SW480 (cell line): ENCODE measurements around the gene LMTK3.

ENCODE experiments used
- DNase-seq: peaks from one replicate; pipeline ENCODE4 v3.0.0-alpha.2; 2016; ENCODE audit warnings: low spot score

Gene LMTK3

DNA sequence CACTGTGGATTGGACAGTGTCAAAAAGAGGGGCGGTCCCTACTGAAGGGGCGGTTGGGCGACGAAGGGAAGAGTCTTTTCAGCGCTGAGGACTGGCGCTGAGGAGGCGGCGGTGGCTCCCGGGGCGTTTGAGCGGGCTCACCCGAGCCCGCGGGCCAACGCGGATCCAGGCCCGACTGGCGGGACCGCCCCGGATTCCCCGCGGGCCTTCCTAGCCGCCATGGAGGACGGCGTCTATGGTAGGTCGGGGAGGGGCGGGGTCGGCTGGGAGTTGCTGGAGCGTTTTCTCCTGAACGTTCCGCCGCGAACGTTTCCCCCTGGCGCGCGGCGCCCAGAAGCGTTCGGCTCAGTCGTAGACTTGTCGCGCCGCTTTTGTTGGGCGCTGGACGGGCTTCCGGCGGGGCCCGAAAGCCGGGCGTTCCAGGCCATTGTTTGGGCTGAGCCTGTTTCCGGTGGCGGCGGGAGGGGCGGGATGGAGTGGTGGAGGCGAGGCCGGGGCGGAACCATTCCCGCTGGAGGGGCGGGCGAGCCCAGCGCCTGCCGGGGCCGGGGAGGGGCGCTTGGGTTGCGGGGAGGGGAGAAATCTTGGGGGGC, 42.2 kb downstream of the LMTK3 start, which contains the start of gene CYTH2:
Gene CYTH2, plus strand, starts transcription at position 81 of the 593 bp plus-strand sequence. Its CDS starts 139 bp downstream, at position 220.
- peak; percentile 72 for DNase-seq

DNA sequence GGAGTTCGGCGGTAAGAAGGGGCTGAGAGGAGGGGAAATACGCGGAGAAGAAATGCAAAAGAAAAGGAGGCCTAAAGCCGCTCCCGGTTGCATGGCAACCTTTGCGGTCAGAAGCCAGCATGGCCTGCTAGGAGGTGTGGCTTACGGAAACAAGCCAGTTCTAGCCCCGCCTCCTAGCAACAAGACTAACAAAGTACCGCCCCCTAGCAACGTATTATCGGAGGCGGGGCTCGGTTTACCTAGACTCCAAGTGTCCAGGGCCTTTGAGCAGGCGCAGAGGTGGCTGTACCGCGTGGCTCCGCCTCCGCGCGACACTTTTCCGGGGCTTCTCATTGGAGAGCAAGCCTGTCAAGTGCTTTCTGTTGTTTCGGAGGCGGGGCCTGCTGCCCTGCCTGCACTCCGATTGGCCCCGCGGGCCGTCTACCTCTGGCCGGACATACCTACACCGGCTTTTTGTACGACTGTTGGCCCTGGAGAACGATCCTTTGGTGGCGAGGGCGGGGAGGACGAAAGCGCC, 42.8 kb downstream of the LMTK3 start:
- DNase-seq: peak; percentile 100

DNA sequence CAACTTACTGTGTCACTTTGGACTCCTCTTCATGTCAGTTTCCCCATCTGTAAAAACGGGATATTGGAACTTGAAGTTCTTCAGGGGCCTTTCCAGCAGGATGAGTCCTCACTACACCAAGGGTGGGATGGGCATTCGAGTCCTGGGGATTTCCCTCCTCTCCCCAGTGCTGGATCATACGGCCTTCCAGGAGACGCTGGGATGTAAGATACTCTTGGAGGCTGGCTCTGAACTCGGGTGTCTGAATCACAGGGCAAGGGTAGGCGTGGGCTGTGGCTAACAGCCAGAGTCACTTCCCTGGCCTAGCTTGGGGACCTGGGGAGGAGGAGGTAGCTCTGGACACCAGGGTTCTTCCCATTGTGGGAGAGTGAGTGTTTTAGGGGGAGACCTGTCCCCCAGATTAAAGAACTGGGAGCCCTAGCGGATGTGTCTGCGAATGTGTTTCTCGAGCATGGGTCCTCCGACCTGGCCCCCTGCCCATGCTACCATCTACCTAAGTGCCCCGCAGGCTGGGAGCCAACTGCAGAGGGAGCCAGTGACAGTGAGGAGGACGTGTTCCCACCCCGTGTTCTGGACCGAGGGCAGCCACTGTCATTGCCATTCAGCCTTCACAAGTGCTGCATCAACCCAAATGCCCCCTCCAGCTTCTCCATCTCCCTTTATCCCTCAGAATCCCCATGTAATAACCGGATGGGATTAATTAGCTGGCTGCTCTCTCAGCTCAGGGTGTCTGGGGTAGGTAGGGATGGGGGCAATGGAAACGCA, 44.9 kb downstream of the LMTK3 start:
- DNase-seq: no peak

DNA sequence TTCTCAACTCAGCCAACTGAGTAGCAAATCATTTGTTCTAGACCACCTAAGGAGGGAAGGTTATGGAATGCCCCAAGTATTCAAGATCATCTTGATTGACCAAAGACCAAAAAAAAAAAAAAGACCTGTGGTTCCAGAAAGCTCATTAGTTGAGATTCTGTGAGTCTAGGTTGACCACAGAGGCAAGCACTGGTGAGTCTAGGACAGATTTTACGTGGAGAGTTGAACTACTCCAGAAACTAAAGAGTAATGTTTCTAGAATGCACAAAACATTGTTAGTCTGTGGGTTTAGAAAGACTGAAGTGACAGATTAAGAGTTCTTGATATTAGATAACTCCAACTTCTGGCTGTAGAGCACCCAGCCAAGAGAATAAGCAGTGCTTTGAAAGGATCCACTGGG, 46.4 kb downstream of the LMTK3 start:
- DNase-seq: no peak

DNA sequence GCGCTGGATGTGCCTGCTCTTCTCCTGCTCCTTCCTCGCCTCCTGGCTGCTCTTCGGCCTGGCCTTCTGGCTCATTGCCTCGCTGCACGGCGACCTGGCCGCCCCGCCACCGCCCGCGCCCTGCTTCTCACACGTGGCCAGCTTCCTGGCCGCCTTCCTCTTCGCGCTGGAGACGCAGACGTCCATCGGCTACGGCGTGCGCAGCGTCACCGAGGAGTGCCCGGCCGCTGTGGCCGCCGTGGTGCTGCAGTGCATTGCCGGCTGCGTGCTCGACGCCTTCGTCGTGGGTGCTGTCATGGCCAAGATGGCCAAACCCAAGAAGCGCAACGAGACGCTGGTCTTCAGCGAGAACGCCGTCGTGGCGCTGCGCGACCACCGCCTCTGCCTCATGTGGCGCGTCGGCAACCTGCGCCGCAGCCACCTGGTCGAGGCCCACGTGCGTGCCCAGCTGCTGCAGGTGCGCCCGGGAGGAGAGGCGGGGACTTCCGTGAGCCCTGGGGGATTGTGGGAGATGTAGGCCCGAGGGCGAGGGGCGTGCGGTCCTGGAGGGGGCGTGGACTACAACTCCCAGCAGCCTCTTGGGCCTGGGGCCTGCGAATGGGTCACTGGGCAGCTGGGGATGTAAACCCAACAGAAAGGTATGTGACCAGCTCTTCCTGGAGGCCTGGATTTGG, 49.5 kb downstream of the LMTK3 start:
- no peak for DNase-seq

DNA sequence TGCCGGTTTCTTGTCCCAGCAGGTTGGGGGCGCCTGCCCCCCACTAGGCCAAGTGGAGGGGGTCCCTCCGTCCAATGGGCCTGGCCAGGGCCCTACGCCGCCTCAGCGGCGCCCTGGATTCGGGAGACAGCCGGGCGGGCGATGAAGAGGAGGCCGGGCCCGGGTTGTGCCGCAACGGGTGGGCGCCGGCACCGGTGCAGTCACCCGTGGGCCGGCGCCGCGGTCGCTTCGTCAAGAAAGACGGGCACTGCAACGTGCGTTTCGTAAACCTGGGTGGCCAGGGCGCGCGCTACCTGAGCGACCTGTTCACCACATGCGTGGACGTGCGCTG, 50.0 kb downstream of the LMTK3 start:
- no peak for DNase-seq

DNA sequence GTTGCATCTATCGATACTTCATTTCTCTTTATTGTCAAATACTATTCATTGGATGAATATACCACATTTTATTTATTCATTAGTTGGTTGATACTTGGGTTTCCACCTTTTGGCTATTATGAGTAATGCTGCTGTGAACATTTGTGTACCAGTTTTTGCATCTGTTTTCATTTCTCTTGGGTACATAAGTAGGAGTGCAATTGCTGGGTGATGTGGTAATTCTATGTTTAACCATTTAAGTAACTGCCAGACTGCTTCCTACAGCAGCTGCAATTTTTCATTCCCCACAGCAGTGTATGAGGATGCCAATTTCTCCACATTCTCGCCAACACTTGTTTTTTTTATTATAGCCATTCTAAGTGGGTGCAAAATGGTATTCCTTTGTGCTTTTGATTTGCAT, 53.6 kb downstream of the LMTK3 start:
- no peak for DNase-seq

DNA sequence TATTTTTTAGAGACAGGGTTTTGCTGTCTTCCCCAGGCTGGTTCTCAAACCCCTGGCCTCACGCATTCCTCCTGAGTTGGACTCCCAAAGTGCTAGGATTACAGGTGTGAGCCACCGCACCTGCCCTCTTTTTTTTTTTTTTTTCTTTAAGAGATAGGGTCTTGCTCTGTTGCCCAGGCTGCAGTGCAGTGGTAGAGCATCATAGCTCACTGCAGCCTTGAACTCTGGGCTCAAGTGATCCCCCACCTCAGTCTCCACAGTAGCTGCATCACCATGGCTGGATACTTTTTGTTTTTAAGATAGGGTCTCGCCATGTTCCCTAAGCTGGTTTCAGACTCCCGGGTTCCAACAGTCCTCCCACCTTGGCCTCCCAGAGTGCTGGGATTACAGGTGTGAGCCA, 54.8 kb downstream of the LMTK3 start:
- no peak for DNase-seq

DNA sequence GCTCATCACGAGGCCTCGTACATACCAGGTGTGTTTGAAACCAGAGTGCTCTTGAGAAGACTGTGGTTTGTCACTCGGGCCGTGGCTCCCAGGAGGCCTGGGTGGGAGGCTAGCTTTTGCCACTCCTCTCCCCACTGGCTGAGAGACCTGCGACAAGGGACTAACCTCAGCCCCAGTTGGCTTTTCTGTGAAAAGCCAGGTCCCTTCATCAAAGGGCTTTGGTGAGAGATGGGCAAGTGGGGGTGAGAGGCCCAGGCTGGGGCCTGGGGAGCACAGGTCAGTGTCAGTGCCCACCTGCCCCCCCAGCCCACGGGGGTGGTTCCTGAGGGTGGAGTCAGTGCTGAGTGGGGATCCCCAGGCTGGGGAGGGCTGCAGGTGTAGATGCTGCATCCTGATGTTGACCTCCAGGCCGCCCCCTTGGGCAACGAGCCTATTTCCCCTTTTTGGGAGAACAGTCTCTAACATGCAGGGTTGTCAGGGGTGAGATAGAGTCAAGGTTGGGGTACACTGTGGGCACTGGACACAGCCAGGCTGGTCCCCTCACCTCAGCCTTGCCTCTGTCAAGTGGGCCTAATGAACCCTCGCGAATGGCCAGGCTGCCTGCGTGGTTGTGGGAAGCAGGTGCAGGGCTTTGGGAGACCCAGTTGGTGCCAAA, 55.6 kb downstream of the LMTK3 start:
- no peak for DNase-seq

DNA sequence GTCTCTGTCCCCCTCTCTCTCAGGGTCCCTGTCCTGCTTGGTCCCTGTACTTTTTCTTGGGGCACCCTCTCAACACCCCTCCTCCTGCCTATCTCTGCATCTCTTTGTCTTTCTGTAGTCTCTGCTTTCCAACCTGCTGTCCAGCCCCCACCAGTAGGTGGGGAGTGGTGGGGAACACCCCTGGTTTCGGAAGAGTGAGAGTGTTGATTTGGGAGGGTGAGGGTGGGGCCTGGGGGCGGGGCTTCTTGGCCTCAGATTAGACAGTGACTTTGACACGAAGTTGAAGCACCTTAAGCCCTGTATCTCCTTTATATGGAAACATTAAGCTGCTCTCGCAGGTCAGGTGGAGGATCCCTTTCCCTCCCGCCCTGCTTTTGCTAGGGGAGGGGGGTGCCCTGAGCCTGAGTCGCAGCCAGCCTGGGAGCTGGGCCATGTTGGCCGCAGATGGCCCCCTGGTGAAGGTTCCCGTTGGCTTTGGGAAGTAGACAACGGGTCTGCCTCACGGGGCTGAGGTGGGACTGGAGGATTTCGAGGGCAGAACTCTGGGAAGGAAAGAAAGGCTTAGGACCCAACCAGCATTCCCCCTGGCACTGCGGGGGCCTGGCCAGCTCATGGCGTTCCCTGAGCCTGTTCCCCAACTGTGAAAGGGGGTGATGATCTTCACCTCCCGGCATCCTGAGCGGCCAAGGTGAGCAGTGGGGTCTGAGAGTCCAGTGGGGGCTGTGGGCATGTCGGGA, 56.3 kb downstream of the LMTK3 start, which contains the start of gene KCNJ14:
Gene KCNJ14, plus strand, starts transcription at position 404 of the 737 bp plus-strand sequence. CDS start 6,151 bp downstream, outside the sequence.
- DNase-seq: no peak

DNA sequence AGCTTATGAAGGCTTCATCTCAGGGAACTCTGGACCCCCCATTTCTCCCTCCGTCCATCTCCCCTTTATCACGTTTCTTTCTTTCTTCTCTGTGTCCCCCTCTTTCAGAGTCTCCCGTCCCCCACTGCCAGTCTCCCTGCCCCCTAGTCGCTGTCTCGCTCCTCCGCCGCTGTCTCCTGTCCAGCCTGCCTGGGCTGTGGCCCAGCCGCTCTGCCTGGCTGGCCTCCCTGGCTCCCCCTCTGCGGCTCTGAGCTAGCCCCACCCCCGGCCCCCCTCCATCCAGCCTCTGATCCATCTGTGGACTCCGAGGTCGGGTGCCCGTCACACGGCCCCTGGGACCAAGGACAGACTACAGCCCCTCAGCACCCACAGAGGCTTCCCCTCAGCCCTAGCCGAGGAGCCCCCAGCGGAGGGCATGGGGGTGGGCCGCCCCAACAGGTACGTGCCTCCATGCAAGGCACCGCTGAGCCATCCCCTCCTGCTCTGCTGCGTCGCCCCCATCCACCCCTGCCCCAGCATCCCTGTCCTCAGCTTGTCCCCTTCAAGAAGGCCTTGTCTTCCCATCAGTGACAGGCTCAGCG, 57.4 kb downstream of the LMTK3 start:
- no peak for DNase-seq

DNA sequence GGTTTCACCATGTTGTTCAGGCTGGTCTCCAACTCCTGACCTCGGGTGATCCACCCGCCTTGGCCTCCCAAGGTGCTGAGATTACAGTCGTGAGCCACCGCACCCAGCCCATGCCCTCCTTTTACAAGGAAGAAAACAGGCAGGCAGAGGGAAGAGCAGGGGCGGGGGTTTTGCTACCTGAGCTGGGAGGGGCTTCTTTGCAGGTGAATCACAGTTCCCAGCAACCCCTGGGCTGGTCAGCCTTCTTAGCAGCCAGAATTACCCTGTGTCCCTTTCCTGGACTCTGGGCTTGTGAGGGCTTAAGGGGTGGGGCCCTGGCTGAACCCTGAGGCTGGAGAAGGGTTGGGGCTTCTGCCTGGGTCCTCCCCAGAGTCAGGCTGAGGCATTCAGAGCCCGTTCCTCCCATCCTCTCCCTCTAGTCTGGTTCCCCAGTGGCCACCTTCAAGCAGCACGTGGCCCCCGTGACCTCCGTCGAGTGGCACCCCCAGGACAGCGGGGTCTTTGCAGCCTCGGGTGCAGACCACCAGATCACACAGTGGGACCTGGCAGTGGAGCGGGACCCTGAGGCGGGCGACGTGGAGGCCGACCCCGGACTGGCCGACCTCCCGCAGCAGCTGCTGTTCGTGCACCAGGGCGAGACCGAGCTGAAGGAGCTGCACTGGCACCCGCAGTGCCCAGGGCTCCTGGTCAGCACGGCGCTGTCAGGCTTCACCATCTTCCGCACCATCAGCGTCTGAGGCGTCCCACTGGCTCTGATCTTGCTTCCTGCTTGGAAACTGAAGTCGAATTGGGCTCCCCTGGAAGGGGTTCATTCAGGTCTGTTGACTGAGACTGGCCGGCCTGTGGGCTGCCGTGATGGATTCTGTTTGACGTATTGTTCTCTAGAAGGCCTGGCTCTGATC, 59.1 kb downstream of the LMTK3 start:
- no peak for DNase-seq

DNA sequence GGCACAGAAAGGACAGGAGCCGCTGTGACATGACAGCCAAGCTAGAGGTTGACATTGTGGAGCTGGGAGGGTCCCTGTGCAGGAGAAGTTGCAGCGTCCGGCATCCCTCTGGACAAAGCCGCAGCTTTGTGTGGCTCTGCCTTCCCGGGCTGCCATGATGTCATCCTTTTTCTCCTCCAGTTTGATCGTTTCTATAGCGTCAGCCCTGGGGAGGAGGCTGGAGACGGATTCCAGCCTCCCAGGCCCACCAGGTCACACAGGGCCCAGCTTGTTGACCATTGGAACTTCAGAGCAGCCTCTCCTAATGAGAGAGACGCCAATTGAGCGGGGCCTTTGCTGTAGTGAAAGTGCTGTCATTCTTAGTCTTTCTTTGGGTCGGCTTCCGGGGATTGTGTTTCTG, 60.0 kb downstream of the LMTK3 start:
- no peak for DNase-seq

DNA sequence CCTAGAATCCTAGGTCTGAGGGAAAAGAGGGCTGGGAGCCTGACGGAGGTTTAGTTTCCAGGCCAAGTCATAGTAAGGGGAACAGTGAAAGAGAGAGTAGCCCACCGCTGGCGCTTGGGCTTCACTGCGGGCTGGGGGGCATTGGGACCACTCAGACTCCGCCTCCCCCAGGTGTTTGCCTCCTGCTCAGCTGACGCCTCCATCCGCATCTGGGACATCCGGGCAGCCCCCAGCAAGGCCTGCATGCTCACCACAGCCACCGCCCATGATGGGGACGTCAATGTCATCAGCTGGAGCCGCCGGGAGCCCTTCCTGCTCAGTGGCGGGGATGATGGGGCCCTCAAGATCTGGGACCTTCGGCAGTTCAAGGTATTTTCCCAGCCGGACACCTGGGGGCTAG, 60.8 kb downstream of the LMTK3 start:
- DNase-seq: no peak

DNA sequence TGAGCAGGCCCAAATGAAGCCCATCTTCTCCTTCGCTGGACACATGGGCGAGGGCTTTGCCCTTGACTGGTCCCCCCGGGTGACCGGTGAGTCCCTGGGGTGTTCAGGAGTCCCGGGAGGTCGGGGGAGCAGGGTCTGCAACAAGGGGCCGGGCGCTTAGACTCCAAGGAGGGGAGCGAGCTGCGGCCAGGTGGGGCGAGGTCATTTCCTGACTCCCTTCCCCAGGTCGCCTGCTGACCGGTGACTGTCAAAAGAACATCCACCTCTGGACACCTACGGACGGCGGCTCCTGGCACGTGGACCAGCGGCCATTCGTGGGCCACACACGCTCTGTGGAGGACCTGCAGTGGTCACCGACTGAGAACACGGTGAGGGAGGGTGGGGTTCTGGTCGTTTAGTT, 61.2 kb downstream of the LMTK3 start:
- DNase-seq: no peak

DNA sequence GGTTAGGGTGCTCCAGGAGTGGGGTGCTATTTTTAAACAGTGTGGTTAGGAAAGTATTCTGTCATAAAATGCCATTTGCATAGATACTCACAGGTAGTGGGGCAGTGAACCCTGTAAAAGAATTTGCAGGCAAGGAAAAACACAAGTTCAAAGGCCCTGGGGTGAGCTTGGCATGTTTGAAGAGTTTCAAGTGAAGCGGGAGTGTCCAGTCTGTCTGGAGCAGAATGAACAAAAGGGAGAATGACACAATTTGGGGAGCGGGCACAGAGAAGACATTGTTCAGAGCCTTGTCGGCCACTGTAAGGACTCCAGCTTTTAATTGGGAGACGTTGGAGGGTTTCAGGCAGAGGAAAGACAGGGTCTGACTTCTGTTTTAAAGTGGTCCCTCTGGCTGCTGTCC, 63.1 kb downstream of the LMTK3 start:
- DNase-seq: no peak

DNA sequence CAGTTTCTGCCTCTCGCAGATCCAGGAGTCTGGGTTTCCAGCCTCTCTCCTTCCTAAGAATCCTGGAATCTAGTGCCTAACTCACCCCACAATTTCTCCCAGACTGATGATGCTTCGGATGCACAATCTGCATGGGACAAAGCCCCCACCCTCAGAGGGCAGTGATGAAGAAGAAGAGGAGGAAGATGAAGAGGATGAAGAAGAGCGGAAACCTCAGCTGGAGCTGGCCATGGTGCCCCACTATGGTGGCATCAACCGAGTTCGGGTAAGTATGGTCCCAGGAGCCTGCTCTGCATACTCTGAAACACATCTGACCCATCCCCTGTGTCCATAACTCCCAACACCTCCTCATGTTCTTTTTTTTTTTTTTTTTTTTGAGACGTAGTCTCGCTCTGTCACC, 65.1 kb downstream of the LMTK3 start:
- DNase-seq: no peak

DNA sequence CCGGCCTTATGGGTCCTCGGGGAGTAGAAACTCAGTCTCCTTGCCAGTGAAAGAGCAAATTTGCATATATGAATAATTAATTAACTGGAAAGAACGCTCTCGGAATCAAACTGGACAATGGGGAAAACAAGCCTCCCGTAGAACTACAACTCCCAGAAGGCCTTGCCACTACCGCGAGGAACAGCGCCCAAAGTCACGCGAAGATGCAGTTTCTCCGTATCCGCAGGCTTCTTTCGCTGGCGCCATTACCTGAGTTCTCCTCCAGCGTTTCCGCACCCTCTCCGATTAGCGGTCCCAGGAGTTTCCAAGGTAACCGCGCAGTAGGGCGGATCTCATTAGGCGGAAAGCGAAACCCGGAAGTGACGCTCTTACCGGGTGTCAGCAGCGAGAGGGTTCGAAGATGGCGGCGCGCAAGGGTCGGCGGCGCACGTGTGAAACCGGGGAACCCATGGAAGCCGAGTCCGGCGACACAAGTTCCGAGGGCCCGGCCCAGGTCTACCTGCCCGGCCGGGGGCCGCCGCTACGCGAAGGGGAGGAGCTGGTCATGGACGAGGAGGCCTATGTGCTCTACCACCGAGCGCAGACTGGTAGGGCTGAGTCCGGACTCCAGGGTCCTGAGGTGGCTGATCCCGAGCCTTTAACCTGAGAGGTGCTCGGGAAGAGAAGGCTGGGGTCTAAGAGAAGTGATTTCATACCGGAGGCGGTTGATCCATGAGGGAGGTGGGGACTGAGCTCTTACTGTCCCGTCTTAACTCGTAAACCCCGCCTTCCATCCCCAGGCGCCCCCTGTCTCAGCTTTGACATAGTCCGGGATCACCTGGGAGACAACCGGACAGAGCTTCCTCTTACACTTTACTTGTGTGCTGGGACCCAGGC, 65.8 kb downstream of the LMTK3 start, which contains the start of gene GRWD1:
Gene GRWD1, plus strand, starts transcription at position 378 of the 876 bp plus-strand sequence. Its CDS starts 23 bp downstream, at position 401.
- DNase-seq: peak; percentile 99

DNA sequence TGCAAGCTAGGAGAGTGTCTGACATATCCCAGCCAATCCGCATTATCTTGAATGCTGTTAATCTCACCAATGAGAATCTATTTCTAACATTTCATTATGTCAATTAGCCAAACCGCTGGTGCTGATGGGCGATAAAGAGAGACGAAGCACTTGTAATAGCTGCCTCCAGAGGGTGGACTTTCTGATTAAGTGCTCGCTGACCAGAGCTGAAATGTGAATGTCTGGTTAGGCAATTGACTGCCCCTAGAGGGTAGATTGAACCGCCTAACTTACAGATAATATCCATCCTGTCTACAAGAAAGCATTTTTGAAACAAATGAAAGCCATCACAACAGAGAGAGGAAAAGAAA, 66.4 kb downstream of the LMTK3 start:
- peak; percentile 93 for DNase-seq

DNA sequence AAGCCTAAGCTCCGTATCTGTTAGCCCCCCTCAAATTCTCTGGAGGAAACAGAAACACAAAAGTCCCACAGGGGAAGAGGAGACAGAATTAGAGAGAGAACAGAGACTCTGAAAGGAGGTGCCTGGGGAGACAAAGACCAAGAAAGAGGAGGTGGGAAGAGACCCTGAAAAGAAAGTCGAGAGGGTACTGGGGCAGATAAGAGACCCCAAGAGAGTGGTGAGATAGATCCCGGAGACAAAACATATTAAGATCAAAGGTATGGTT, 66.8 kb downstream of the LMTK3 start:
- no peak for DNase-seq
